ENCODE measurements around the gene PRODH.

GRCh38 chr22:18970176-18970947 lies 34.3 kb upstream of the PRODH start:
- TF ChIP-seq, protein P1, sequence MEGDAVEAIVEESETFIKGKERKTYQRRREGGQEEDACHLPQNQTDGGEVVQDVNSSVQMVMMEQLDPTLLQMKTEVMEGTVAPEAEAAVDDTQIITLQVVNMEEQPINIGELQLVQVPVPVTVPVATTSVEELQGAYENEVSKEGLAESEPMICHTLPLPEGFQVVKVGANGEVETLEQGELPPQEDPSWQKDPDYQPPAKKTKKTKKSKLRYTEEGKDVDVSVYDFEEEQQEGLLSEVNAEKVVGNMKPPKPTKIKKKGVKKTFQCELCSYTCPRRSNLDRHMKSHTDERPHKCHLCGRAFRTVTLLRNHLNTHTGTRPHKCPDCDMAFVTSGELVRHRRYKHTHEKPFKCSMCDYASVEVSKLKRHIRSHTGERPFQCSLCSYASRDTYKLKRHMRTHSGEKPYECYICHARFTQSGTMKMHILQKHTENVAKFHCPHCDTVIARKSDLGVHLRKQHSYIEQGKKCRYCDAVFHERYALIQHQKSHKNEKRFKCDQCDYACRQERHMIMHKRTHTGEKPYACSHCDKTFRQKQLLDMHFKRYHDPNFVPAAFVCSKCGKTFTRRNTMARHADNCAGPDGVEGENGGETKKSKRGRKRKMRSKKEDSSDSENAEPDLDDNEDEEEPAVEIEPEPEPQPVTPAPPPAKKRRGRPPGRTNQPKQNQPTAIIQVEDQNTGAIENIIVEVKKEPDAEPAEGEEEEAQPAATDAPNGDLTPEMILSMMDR (conservative IDR thresholded peaks at IDR 0.05): no peak
- peak; percentile 97; the same call in 1 of the 2 replicates for TF ChIP-seq EZH2 (IDR thresholded peaks at IDR 0.05; ENCODE audit: low read depth)

Measured in PC-9 (cell line).